ENCODE measurements around the gene RGS21.

RGS21 gene

GRCh38 chr1:192378878-192379277 lies 62.1 kb downstream of the RGS21 start:
- Histone ChIP-seq H3K9me3 (ENCODE audit: control insufficient read depth, low read depth, low read length) (no peaks in the 10 kb centered on the region), H3K4me3 (ENCODE audit: low read length) (no peak overlapping the region), H3K4me1 (ENCODE audit: control insufficient read depth, low read depth, low read length) (peaks cover 7% of the 10 kb centered on the region), H3K27ac (ENCODE audit: low read length) (no peak overlapping the region), H3K27me3 (ENCODE audit: control insufficient read depth, insufficient read depth, low read length) (no peaks in the 10 kb centered on the region), H3K9ac (ENCODE audit: low read length) (no peak overlapping the region), H3K36me3 (ENCODE audit: control insufficient read depth, low read depth, low read length) (no peaks in the 10 kb centered on the region)

DNA sequence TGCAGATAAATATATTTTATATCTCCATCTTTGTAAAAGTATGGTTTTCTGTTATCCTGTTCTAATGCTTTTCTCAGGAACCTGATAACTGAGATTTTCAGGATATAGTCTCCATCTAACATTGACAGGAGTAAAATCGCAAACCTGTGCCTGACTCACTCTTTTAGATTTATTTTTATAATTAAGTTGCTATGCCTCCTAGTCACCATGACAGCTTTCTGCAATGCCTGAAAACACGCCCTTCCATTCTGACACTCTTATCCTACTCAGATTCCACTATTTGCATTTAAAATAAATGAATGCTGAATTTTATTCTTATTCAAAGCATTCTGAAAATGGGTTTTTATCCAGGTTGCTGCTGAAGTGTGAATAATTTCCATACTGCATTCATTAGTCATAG lies 62.8 kb downstream of the RGS21 start:
- Histone ChIP-seq H3K4me1 (ENCODE audit: control insufficient read depth, low read depth, low read length) (no peaks in the 10 kb centered on the region), H3K36me3 (ENCODE audit: control insufficient read depth, low read depth, low read length) (no peaks in the 10 kb centered on the region), H3K27me3 (ENCODE audit: control insufficient read depth, insufficient read depth, low read length) (no peaks in the 10 kb centered on the region), H3K27ac (ENCODE audit: low read length) (no peak overlapping the region), H3K9me3 (ENCODE audit: control insufficient read depth, low read depth, low read length) (no peaks in the 10 kb centered on the region), H3K4me3 (ENCODE audit: low read length) (no peak overlapping the region), H3K9ac (ENCODE audit: low read length) (no peak overlapping the region)

- Histone ChIP-seq H3K27me3 (ENCODE audit: control insufficient read depth, insufficient read depth, low read length) (no peaks in the 10 kb centered on the region), H3K27ac (ENCODE audit: low read length) (no peak overlapping the region), H3K4me3 (ENCODE audit: low read length) (no peak overlapping the region), H3K9ac (ENCODE audit: low read length) (no peak overlapping the region), H3K36me3 (ENCODE audit: control insufficient read depth, low read depth, low read length) (no peaks in the 10 kb centered on the region), H3K4me1 (ENCODE audit: control insufficient read depth, low read depth, low read length) (no peaks in the 10 kb centered on the region), H3K9me3 (ENCODE audit: control insufficient read depth, low read depth, low read length) (no peaks in the 10 kb centered on the region)
These were observed 66.0 kb downstream of the RGS21 start for GRCh38 chr1:192382758-192383157.

DNA sequence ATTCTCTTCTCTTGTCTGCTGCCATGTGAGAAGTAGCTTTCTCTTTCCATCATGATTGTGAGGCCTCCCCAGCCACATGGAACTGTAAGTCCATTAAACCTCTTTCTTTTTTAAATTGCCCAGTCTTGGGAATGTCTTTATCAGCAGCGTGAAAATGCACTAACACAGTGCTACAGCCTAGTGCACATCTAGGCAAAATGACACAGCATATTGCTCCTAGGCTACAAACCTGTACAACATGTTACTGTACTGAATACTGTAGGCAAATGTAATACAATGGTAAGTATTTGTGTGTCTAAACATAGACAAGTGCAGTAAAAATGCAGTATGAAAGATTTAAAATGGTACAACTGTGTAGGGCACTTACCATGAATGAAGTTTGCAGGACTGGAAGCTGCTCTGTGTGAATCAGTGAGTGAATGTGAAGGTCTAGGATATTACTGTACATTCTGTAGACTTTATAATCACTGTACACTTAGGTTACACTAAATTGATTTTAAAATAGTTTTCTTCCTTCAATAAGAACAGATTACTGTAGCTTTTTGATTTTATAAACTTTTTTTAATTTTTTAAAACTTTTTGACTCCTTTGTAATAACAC lies 69.4 kb downstream of the RGS21 start:
- no peaks in the 10 kb centered on the region for H3K27me3 ChIP-seq (ENCODE audit: control insufficient read depth, insufficient read depth, low read length)
- no peaks in the 10 kb centered on the region for H3K4me1 ChIP-seq (ENCODE audit: control insufficient read depth, low read depth, low read length)
- H3K9me3 ChIP-seq (ENCODE audit: control insufficient read depth, low read depth, low read length): no peaks in the 10 kb centered on the region
- H3K36me3 ChIP-seq (ENCODE audit: control insufficient read depth, low read depth, low read length): no peaks in the 10 kb centered on the region
- no peak overlapping the region for H3K27ac ChIP-seq (ENCODE audit: low read length)
- H3K4me3 ChIP-seq (ENCODE audit: low read length): no peak overlapping the region
- no peak overlapping the region for H3K9ac ChIP-seq (ENCODE audit: low read length)

DNA sequence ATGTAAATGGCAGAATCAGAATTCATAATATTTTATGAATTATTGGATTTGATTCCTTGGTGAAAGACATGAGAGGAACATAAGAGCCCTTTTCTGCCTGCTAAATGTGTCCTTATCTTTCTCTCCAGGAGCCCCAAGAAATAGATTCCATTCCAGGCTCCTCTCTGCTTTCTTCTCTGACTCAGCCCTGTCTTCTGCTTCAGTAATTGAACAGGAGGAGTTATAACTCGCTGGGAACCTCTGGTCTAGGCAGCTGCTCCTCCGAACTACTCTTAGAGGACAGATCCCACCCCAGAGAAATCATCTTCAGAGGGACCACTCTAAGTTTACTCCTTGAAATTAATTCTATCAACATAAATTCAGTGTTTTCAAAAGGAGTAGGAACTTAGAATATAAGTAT lies 78.4 kb downstream of the RGS21 start:
- no peaks in the 10 kb centered on the region for H3K4me1 ChIP-seq (ENCODE audit: control insufficient read depth, low read depth, low read length)

DNA sequence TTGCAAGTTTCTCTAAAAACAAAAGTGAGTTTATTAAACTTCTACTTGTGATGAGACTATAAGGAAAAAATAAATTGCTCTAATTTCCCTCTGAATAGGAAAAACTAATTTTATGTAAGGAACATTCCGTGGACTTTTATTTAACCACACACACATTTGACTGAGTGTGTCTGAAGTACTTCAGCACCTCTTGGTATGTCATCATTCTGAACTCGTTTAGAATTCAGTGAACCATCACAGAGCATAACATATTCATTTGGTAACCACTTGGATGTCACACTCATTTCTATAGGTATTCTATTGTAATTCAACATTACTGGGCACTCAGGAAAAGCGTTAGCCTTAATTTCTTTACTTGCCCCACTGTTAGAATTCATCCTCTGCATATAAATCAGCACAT lies 79.1 kb downstream of the RGS21 start:
- Histone ChIP-seq H3K4me3 (ENCODE audit: low read length) (no peak overlapping the region), H3K9me3 (ENCODE audit: control insufficient read depth, low read depth, low read length) (no peaks in the 10 kb centered on the region), H3K27me3 (ENCODE audit: control insufficient read depth, insufficient read depth, low read length) (no peaks in the 10 kb centered on the region), H3K9ac (ENCODE audit: low read length) (no peak overlapping the region), H3K27ac (ENCODE audit: low read length) (no peak overlapping the region), H3K4me1 (ENCODE audit: control insufficient read depth, low read depth, low read length) (no peaks in the 10 kb centered on the region), H3K36me3 (ENCODE audit: control insufficient read depth, low read depth, low read length) (no peaks in the 10 kb centered on the region)

More for the DNA sequence above, 78.4 kb downstream of the RGS21 start:
- H3K4me3 ChIP-seq (ENCODE audit: low read length): no peak overlapping the region
- no peak overlapping the region for H3K9ac ChIP-seq (ENCODE audit: low read length)
- H3K36me3 ChIP-seq (ENCODE audit: control insufficient read depth, low read depth, low read length): no peaks in the 10 kb centered on the region
- H3K27ac ChIP-seq (ENCODE audit: low read length): no peak overlapping the region
- no peaks in the 10 kb centered on the region for H3K27me3 ChIP-seq (ENCODE audit: control insufficient read depth, insufficient read depth, low read length)
- H3K9me3 ChIP-seq (ENCODE audit: control insufficient read depth, low read depth, low read length): no peaks in the 10 kb centered on the region

DNA sequence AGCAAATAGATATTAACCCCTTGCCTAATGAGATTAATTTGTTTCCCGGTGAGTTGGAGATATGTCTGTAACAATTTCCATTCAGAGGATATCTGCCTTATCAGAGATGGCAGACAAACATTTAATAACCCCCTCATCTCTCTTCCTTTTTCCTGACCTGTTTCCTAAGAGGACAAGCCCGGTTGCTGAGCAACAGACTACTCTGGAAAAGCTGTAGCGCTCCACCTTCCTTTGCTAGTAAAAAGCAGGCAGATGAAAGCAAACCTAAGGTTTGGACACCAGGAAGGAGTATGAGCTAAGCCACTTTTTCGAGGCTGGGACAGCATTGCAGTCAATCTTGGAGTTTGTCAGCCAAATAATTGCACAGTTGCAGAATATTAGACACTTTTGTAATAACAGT lies 82.4 kb downstream of the RGS21 start:
- H3K9ac ChIP-seq (ENCODE audit: low read length): no peak overlapping the region
- no peak overlapping the region for H3K27ac ChIP-seq (ENCODE audit: low read length)

GRCh38 chr1:192401825-192402224 lies 85.0 kb downstream of the RGS21 start:
- Histone ChIP-seq H3K27ac (ENCODE audit: low read length) (no peak overlapping the region), H3K9me3 (ENCODE audit: control insufficient read depth, low read depth, low read length) (no peaks in the 10 kb centered on the region), H3K4me1 (ENCODE audit: control insufficient read depth, low read depth, low read length) (no peaks in the 10 kb centered on the region), H3K36me3 (ENCODE audit: control insufficient read depth, low read depth, low read length) (no peaks in the 10 kb centered on the region), H3K9ac (ENCODE audit: low read length) (no peak overlapping the region), H3K4me3 (ENCODE audit: low read length) (no peak overlapping the region), H3K27me3 (ENCODE audit: control insufficient read depth, insufficient read depth, low read length) (no peaks in the 10 kb centered on the region)

More for the DNA sequence above, 82.4 kb downstream of the RGS21 start:
- H3K4me3 ChIP-seq (ENCODE audit: low read length): no peak overlapping the region
- H3K36me3 ChIP-seq (ENCODE audit: control insufficient read depth, low read depth, low read length): no peaks in the 10 kb centered on the region
- H3K27me3 ChIP-seq (ENCODE audit: control insufficient read depth, insufficient read depth, low read length): no peaks in the 10 kb centered on the region
- H3K4me1 ChIP-seq (ENCODE audit: control insufficient read depth, low read depth, low read length): no peaks in the 10 kb centered on the region
- no peaks in the 10 kb centered on the region for H3K9me3 ChIP-seq (ENCODE audit: control insufficient read depth, low read depth, low read length)

DNA sequence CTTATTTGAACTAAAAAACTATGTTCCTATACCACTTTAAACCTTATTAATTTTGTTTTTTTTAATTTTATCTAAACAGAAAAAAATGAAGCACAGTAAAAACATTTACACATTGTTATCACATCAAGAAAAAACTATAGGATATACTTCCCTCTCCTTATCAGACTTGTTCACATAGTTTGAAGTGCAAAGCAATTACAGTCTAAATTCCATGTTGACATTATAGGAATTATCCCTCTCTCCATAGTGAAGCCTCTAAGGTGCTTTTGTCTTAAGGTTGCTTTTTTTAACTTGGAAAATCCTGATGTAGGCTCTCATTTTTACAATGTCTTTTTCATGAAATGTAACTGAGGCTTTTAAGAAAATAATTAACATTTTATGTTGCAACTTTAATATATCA lies 85.8 kb downstream of the RGS21 start:
- Histone ChIP-seq H3K27ac (ENCODE audit: low read length) (no peak overlapping the region), H3K27me3 (ENCODE audit: control insufficient read depth, insufficient read depth, low read length) (no peaks in the 10 kb centered on the region), H3K4me3 (ENCODE audit: low read length) (no peak overlapping the region), H3K36me3 (ENCODE audit: control insufficient read depth, low read depth, low read length) (no peaks in the 10 kb centered on the region), H3K9ac (ENCODE audit: low read length) (no peak overlapping the region), H3K9me3 (ENCODE audit: control insufficient read depth, low read depth, low read length) (no peaks in the 10 kb centered on the region), H3K4me1 (ENCODE audit: control insufficient read depth, low read depth, low read length) (no peaks in the 10 kb centered on the region)

- Histone ChIP-seq H3K36me3 (ENCODE audit: control insufficient read depth, low read depth, low read length) (no peaks in the 10 kb centered on the region), H3K27me3 (ENCODE audit: control insufficient read depth, insufficient read depth, low read length) (no peaks in the 10 kb centered on the region), H3K4me3 (ENCODE audit: low read length) (no peak overlapping the region), H3K27ac (ENCODE audit: low read length) (no peak overlapping the region), H3K4me1 (ENCODE audit: control insufficient read depth, low read depth, low read length) (no peaks in the 10 kb centered on the region), H3K9me3 (ENCODE audit: control insufficient read depth, low read depth, low read length) (no peaks in the 10 kb centered on the region), H3K9ac (ENCODE audit: low read length) (no peak overlapping the region)
These were observed 90.4 kb downstream of the RGS21 start for GRCh38 chr1:192407206-192407605.
